KMS-11 (cell line): ENCODE data around the gene NPFFR1.

Experiments
- H2AFZ ChIP-seq: fragments of 200-600 bp; sonication (generic); 2 replicates; pipeline ENCODE4 v1.6.1; 2016; ENCODE audit warnings: antibody characterized with exemption, mixed run types, low read depth
- H3K27ac ChIP-seq: fragments of 200-600 bp; sonication (generic); 2 replicates; pipeline ENCODE4 v1.6.1; 2016; ENCODE audit warnings: mild to moderate bottlenecking, mixed run types
- H3K27me3 ChIP-seq: fragments of 200-600 bp; sonication (generic); 2 replicates; pipeline ENCODE4 v1.6.1; 2017; ENCODE audit warnings: mild to moderate bottlenecking, low read depth, mixed run types, moderate library complexity; ENCODE audit not compliant: insufficient read depth
- H3K36me3 ChIP-seq: fragments of 200-600 bp; sonication (generic); 2 replicates; pipeline ENCODE4 v1.6.1; 2017; ENCODE audit warnings: mild to moderate bottlenecking, mixed run types; ENCODE audit not compliant: insufficient read depth
- H3K4me1 ChIP-seq: fragments of 200-600 bp; sonication (generic); 2 replicates; pipeline ENCODE4 v1.6.1; 2016; ENCODE audit warnings: mild to moderate bottlenecking, low read depth, mixed run types; ENCODE audit not compliant: poor library complexity, severe bottlenecking
- H3K4me2 ChIP-seq: fragments of 200-600 bp; sonication (generic); 2 replicates; pipeline ENCODE4 v1.7.0; 2016; ENCODE audit warnings: mild to moderate bottlenecking, mixed run types
- H3K4me3 ChIP-seq: fragments of 200-600 bp; sonication (generic); IDR thresholded peaks from 2 replicates; pipeline ENCODE4 v1.6.1; 2017; ENCODE audit warnings: low read depth, low read length, mixed read lengths; ENCODE audit not compliant: insufficient read depth
- H3K79me2 ChIP-seq: fragments of 200-600 bp; sonication (generic); 2 replicates; pipeline ENCODE4 v1.6.1; 2016; ENCODE audit warnings: low read depth, mixed run types; ENCODE audit not compliant: insufficient read depth
- H3K9ac ChIP-seq: fragments of 200-600 bp; sonication (generic); 2 replicates; pipeline ENCODE4 v1.6.1; 2016; ENCODE audit warnings: mild to moderate bottlenecking, mixed run types
- H4K20me1 ChIP-seq: fragments of 200-600 bp; sonication (generic); 2 replicates; pipeline ENCODE4 v1.6.1; 2016; ENCODE audit warnings: mild to moderate bottlenecking, mixed run types; ENCODE audit not compliant: insufficient read depth
- TF ChIP-seq, protein P1 (sequence below): fragments of 200-600 bp; sonication (generic); conservative IDR thresholded peaks from 2 replicates; pipeline ENCODE4 v1.6.1; 2017; ENCODE audit warnings: low read depth, mild to moderate bottlenecking, antibody characterized with exemption, low read length, moderate library complexity, mixed read lengths

Gene NPFFR1

DNA sequence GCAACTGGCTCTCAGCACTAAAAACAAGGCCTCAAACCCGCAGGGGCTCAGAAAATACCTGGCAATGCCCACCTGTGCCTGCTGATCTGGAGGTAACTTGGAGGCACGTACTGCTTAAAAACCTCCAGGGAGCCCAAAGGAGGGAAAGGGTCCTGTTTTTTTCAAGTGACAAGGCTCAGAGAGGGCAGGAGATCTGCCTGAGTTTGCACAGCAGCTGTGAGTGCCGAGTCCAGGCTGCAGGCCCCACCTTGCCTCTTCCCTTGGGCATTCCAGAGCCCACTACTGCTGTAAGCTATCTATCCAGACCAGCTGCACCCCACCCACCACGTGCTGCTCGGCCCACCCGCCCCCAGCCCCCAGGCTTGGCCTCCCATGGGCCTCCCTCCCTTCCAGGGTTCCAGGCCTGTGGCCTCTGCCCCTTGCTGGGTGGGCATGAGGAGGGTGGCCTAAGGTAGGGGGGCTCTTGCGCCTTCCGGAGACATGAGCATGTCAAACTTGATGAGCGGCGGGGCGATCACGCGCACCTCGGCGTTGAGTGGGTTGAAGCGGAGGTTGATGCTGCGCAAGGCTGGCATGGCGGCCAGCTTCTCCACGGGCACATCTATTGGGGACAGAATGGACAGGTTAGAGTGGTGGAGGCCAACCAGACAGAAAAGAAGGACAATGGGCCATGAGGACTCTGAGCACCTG is 17.2 kb upstream of the NPFFR1 start:
- no peaks in the 10 kb centered on the region for H3K79me2 ChIP-seq
- no peaks in the 10 kb centered on the region for H3K36me3 ChIP-seq
- no peak overlapping the region for H3K4me3 ChIP-seq
- no peak overlapping the region for H3K4me2 ChIP-seq
- H2AFZ ChIP-seq, result no peak overlapping the region
- TF ChIP-seq, protein P1, sequence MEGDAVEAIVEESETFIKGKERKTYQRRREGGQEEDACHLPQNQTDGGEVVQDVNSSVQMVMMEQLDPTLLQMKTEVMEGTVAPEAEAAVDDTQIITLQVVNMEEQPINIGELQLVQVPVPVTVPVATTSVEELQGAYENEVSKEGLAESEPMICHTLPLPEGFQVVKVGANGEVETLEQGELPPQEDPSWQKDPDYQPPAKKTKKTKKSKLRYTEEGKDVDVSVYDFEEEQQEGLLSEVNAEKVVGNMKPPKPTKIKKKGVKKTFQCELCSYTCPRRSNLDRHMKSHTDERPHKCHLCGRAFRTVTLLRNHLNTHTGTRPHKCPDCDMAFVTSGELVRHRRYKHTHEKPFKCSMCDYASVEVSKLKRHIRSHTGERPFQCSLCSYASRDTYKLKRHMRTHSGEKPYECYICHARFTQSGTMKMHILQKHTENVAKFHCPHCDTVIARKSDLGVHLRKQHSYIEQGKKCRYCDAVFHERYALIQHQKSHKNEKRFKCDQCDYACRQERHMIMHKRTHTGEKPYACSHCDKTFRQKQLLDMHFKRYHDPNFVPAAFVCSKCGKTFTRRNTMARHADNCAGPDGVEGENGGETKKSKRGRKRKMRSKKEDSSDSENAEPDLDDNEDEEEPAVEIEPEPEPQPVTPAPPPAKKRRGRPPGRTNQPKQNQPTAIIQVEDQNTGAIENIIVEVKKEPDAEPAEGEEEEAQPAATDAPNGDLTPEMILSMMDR, result no peak
- no peaks in the 10 kb centered on the region for H3K27me3 ChIP-seq
- no peaks in the 10 kb centered on the region for H3K4me1 ChIP-seq
- no peaks in the 10 kb centered on the region for H4K20me1 ChIP-seq
- no peak overlapping the region for H3K9ac ChIP-seq
- H3K27ac ChIP-seq, result no peak overlapping the region

DNA sequence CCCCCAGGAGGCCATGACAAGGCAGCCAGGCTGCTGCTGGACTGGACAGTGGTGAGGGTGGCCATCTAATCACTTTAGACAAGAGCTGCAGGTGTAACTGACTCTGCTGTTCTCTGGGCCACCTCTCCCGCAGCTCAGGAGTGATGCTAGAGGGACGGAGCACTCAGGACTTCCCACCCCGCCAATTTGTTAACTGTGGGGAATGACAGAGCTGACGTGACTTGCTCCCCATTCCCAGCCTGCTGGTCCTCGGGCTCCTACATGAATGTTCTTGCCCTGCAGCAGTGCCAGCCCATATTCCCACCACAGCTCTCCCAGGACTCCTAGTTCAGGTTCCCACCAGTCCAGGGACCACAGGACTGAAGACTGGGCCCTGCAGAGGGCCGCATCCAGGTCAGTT is 16.7 kb upstream of the NPFFR1 start:
- H3K9ac ChIP-seq, result no peak overlapping the region
- H2AFZ ChIP-seq, result no peak overlapping the region
- no peak overlapping the region for H3K4me2 ChIP-seq
- H3K27me3 ChIP-seq, result no peaks in the 10 kb centered on the region
- no peaks in the 10 kb centered on the region for H3K4me1 ChIP-seq
- H3K36me3 ChIP-seq, result no peaks in the 10 kb centered on the region
- H3K27ac ChIP-seq, result no peak overlapping the region
- H3K4me3 ChIP-seq, result no peak overlapping the region
- no peaks in the 10 kb centered on the region for H4K20me1 ChIP-seq
- no peaks in the 10 kb centered on the region for H3K79me2 ChIP-seq
- TF ChIP-seq, protein P1, result no peak

DNA sequence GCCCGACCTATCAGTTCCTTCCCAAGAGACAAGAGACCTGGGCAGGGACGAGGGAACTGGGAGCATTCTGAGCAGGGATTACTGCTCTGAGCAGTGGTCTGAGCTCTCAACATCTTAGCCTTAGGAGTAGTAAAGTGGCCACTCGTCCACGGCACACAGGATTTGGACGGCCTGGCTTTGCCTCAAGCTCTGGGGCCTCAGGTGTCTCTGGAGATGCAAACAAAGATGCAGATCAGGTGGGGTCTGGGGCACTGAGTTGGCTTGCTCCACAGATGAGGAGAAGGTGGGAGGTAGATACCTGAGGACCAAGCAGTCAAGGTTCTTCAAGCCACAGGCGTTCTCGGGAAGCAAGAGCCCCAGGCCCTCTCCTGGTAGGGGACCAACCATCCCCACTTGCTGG is 16.1 kb upstream of the NPFFR1 start:
- no peaks in the 10 kb centered on the region for H3K4me1 ChIP-seq
- no peak overlapping the region for H3K9ac ChIP-seq
- H4K20me1 ChIP-seq, result no peaks in the 10 kb centered on the region

DNA sequence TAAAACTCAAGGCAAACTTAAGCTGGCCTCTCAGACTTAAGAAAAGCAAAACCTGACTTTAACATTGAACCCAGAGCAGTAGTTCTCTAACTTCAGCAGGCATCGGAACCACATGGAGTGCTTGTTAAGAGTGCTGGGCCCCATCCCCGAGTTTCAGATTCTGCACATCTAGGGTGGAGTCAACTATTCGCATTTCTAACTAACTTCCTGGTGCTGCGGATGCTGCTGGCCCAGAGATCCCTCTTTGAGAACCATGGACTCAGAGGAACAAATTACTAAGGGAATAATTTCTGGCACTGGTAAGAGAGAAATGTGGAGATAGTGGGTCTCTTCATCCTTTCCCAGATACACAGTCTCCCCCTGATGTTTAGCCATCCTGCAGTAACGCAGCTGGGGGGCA is 14.6 kb upstream of the NPFFR1 start:
- Histone ChIP-seq H3K4me1 (peaks cover 4% of the 10 kb centered on the region), H3K27ac (no peak overlapping the region), H3K9ac (no peak overlapping the region), H3K4me2 (no peak overlapping the region), H2AFZ (no peak overlapping the region), H3K79me2 (no peaks in the 10 kb centered on the region), H3K36me3 (no peaks in the 10 kb centered on the region), H3K27me3 (no peaks in the 10 kb centered on the region), H3K4me3 (no peak overlapping the region), H4K20me1 (no peaks in the 10 kb centered on the region)
- TF ChIP-seq, protein P1, result no peak

More for the DNA sequence above, 16.1 kb upstream of the NPFFR1 start:
- Histone ChIP-seq H3K4me3 (no peak overlapping the region), H3K79me2 (no peaks in the 10 kb centered on the region), H3K27ac (no peak overlapping the region), H2AFZ (no peak overlapping the region), H3K27me3 (no peaks in the 10 kb centered on the region), H3K4me2 (no peak overlapping the region), H3K36me3 (no peaks in the 10 kb centered on the region)
- TF ChIP-seq, protein P1, result no peak
